Endodermal cell (in vitro differentiated cells): ENCODE data around the gene UNC5B. TPM values are rescaled to one million over a fixed set of nuclear protein-coding genes. Genes with fewer than 3 reads are reported as not detected.

Experiments
- DNase-seq: peaks from one replicate; pipeline ENCODE4 v3.0.0-alpha.2; 2017
- H3K27ac ChIP-seq: 2 replicates; pipeline ENCODE4 v1.5.1; 2013; ENCODE audit warnings: mild to moderate bottlenecking, low read depth, low read length, moderate library complexity
- H3K27me3 ChIP-seq: 2 replicates; pipeline ENCODE4 v1.6.1; 2013; ENCODE audit warnings: mild to moderate bottlenecking, low read length, moderate library complexity; ENCODE audit not compliant: insufficient read depth, control insufficient read depth, poor library complexity, severe bottlenecking
- H3K36me3 ChIP-seq: 2 replicates; pipeline ENCODE4 v1.7.0; 2013; ENCODE audit warnings: mild to moderate bottlenecking, low read length, moderate library complexity; ENCODE audit not compliant: control insufficient read depth, insufficient read depth
- H3K4me1 ChIP-seq: one replicate; pipeline ENCODE4 v1.7.0; 2013; ENCODE audit warnings: low read length; ENCODE audit not compliant: control insufficient read depth, insufficient read depth
- H3K4me3 ChIP-seq: 2 replicates; pipeline ENCODE4 v1.5.1; 2013; ENCODE audit warnings: mild to moderate bottlenecking, low read length, moderate library complexity
- H3K9ac ChIP-seq: 2 replicates; pipeline ENCODE4 v1.6.1; 2013; ENCODE audit warnings: mild to moderate bottlenecking, low read length, moderate library complexity; ENCODE audit not compliant: poor library complexity, severe bottlenecking; ENCODE audit errors: extremely low read depth
- H3K9me3 ChIP-seq: 2 replicates; pipeline ENCODE4 v1.6.1; 2013; ENCODE audit warnings: mild to moderate bottlenecking, low read length, moderate library complexity; ENCODE audit not compliant: control insufficient read depth
- H3K27ac Mint-ChIP-seq: 2 replicates; pipeline ENCODE4 v1.8.0; 2020; ENCODE audit warnings: mixed read lengths
- H3K27me3 Mint-ChIP-seq: 2 replicates; pipeline ENCODE4 v1.8.0; 2021; ENCODE audit warnings: mild to moderate bottlenecking, mixed read lengths; ENCODE audit not compliant: insufficient read depth
- H3K36me3 Mint-ChIP-seq: 2 replicates; pipeline ENCODE4 v1.8.0; 2020; ENCODE audit warnings: low read depth, mixed read lengths
- H3K4me1 Mint-ChIP-seq: 2 replicates; pipeline ENCODE4 v1.8.0; 2020; ENCODE audit warnings: mixed read lengths
- H3K4me3 Mint-ChIP-seq: 2 replicates; pipeline ENCODE4 v1.8.0; 2020; ENCODE audit warnings: mild to moderate bottlenecking, moderate library complexity, mixed read lengths
- H3K9me3 Mint-ChIP-seq: 2 replicates; pipeline ENCODE4 v1.8.0; 2020; ENCODE audit warnings: mild to moderate bottlenecking, mixed read lengths
- CTCF ChIP-seq: fragments of 200-600 bp; sonication (generic); conservative IDR thresholded peaks from 2 replicates; pipeline ENCODE4 v1.5.0; 2021; ENCODE audit warnings: antibody characterized with exemption, mild to moderate bottlenecking
- WGBS, 2 experiments: methylation state at CpG; one replicate each; pipeline versions ENCODE4 v1.1.5 to v1.1.7; 2013; ENCODE audit warnings: missing lambda C conversion rate in 2 of 2, mixed read lengths in 1 of 2; ENCODE audit not compliant: insufficient coverage in 1 of 2, insufficient read length in 1 of 2; 5-methylcytosine and 5-hydroxymethylcytosine counted together
- total RNA-seq, 2 donors: library from RNA; stranded (reverse); fragmentation: NEBNext Ultra II Directional in 1 of 2; extraction: Animal tissue kit (Norgen Biotek cat#: 25700) in 1 of 2; gene quantifications; 2 replicates in 1 of 2; 3 replicates in 1 of 2; pipeline ENCODE4 v1.2.1, GENCODE V29; 2021

The UNC5B gene
- total RNA-seq, 2 donors from 2014 or later: 9.7 to 14.5 TPM

- WGBS, 2 experiments: 70 to 95% methylated on average over 2 to 3 of the region's 3 CpGs
- H3K27ac Mint-ChIP-seq: no peak overlapping the region
- Histone ChIP-seq H3K4me1 (no peaks in the 10 kb centered on the region), H3K9me3 (no peaks in the 10 kb centered on the region), H3K27me3 (no peaks in the 10 kb centered on the region), H3K9ac (no peak overlapping the region), H3K4me3 (no peak overlapping the region), H3K27ac (no peak overlapping the region), H3K36me3 (no peaks in the 10 kb centered on the region)
- no peak overlapping the region for H3K4me3 Mint-ChIP-seq
- no peak for TF ChIP-seq CTCF
- H3K4me1 Mint-ChIP-seq: peaks cover 2% of the 10 kb centered on the region
- H3K9me3 Mint-ChIP-seq: no peaks in the 10 kb centered on the region
- H3K36me3 Mint-ChIP-seq: no peaks in the 10 kb centered on the region
- H3K27me3 Mint-ChIP-seq: peaks cover 4% of the 10 kb centered on the region
- no peak for DNase-seq
Measured at GRCh38 chr10:71187600-71187999, 24.8 kb upstream of the UNC5B start.

GRCh38 chr10:71188201-71188600 lies 24.2 kb upstream of the UNC5B start:
- H3K4me3 ChIP-seq: no peak overlapping the region
- H3K4me3 Mint-ChIP-seq: no peak overlapping the region
- H3K36me3 ChIP-seq: no peaks in the 10 kb centered on the region
- H3K9me3 ChIP-seq: no peaks in the 10 kb centered on the region
- no peak overlapping the region for H3K27ac ChIP-seq
- H3K9me3 Mint-ChIP-seq: no peaks in the 10 kb centered on the region
- H3K4me1 Mint-ChIP-seq: peaks cover 2% of the 10 kb centered on the region
- H3K9ac ChIP-seq: no peak overlapping the region
- peaks cover 4% of the 10 kb centered on the region for H3K27me3 Mint-ChIP-seq
- H3K4me1 ChIP-seq: no peaks in the 10 kb centered on the region
- no peak for TF ChIP-seq CTCF
- DNase-seq: no peak
- WGBS, 2 experiments: 100% methylated on average over 1 of the region's 1 CpG
- H3K27ac Mint-ChIP-seq: no peak overlapping the region
- no peaks in the 10 kb centered on the region for H3K36me3 Mint-ChIP-seq
- no peaks in the 10 kb centered on the region for H3K27me3 ChIP-seq

GRCh38 chr10:71191019-71191418 lies 21.4 kb upstream of the UNC5B start:
- Histone ChIP-seq H3K9me3 (no peaks in the 10 kb centered on the region), H3K4me1 (no peaks in the 10 kb centered on the region), H3K27ac (no peak overlapping the region), H3K36me3 (no peaks in the 10 kb centered on the region), H3K4me3 (no peak overlapping the region), H3K9ac (no peak overlapping the region), H3K27me3 (no peaks in the 10 kb centered on the region)
- Mint-ChIP-seq H3K36me3 (no peaks in the 10 kb centered on the region), H3K27me3 (peaks cover 4% of the 10 kb centered on the region), H3K4me3 (no peak overlapping the region), H3K27ac (no peak overlapping the region), H3K9me3 (no peaks in the 10 kb centered on the region), H3K4me1 (peaks cover 2% of the 10 kb centered on the region)
- 90 to 100% methylated on average over 3 to 4 of the region's 4 CpGs for WGBS, 2 experiments
- peak; percentile 23 for DNase-seq
- no peak for TF ChIP-seq CTCF
